Activated CD8-positive, alpha-beta memory T cell treated with anti-CD3 and anti-CD28 coated beads, Interleukin-2, amount 10 ng/mL, durations not matched to agents 7 days and 5 days (primary cell): Measurements from ENCODE around the gene HNRNPLL. TPM values are rescaled to one million over a fixed set of nuclear protein-coding genes. Genes with fewer than 3 reads are reported as not detected.
A peak's percentile ranks its signal among the peaks of the same experiment; 100 is the strongest.

Experiments
- ATAC-seq: fragments of 150-1000 bp; cut with Tn5 transposase; one replicate; pipeline ENCODE4 v1.10.0; 2021; ENCODE audit warnings: moderate library complexity
- CTCF ChIA-PET: fragments of 350-600 bp; sonication (Branson Sonifier 250); formaldehyde crosslinking; loops from one replicate; lab custom pipeline; 2021; ENCODE audit warnings: antibody characterized with exemption; lab: Charles Lee
- DNase-seq: peaks from one replicate; pipeline ENCODE4 v3.0.0-alpha.2; 2020
- H3K27ac Mint-ChIP-seq: one replicate; pipeline ENCODE4 v1.8.0; 2021; ENCODE audit warnings: mild to moderate bottlenecking, mixed read lengths
- H3K27me3 Mint-ChIP-seq: one replicate; pipeline ENCODE4 v1.8.0; 2021; ENCODE audit warnings: mixed read lengths
- H3K36me3 Mint-ChIP-seq: one replicate; pipeline ENCODE4 v1.8.0; 2021; ENCODE audit warnings: mild to moderate bottlenecking, mixed read lengths
- H3K4me1 Mint-ChIP-seq: one replicate; pipeline ENCODE4 v1.8.0; 2021; ENCODE audit warnings: mixed read lengths
- H3K4me3 Mint-ChIP-seq: one replicate; pipeline ENCODE4 v1.8.0; 2021; ENCODE audit warnings: mild to moderate bottlenecking, moderate library complexity, mixed read lengths
- H3K9me3 Mint-ChIP-seq: one replicate; pipeline ENCODE4 v1.8.0; 2022; ENCODE audit warnings: low read depth, mixed read lengths
- total RNA-seq, 2 experiments: library from RNA; stranded (reverse); gene quantifications; one replicate each; pipeline ENCODE4 v1.2.3, GENCODE V29; 2021

HNRNPLL gene
- total RNA-seq, 2 experiments from 2014 or later: 88.8 to 106 TPM

- peaks cover 4% of the 10 kb centered on the region for H3K9me3 Mint-ChIP-seq
- H3K27me3 Mint-ChIP-seq: no peaks in the 10 kb centered on the region
- DNase-seq (no peak), ATAC-seq (no peak)
- H3K4me1 Mint-ChIP-seq: peaks cover 36% of the 10 kb centered on the region
- H3K36me3 Mint-ChIP-seq: peaks cover 12% of the 10 kb centered on the region
- peak overlapping the region; percentile 42 for H3K27ac Mint-ChIP-seq
- no peak overlapping the region for H3K4me3 Mint-ChIP-seq
- CTCF ChIA-PET: interaction anchor here (1.4 to 1.5 kb wide), 2 partner anchors 15 to 30 kb away, joined by 3 to 7 read pairs; partner anchors contain the start of gene HNRNPLL
Measured at GRCh38 chr2:38633895-38634294, 31.2 kb upstream of the HNRNPLL start.

- Mint-ChIP-seq H3K27me3 (no peaks in the 10 kb centered on the region), H3K9me3 (peaks cover 4% of the 10 kb centered on the region), H3K36me3 (peaks cover 12% of the 10 kb centered on the region), H3K27ac (no peak overlapping the region), H3K4me3 (no peak overlapping the region), H3K4me1 (peaks cover 32% of the 10 kb centered on the region)
- no peak for DNase-seq
- no peak for ATAC-seq
- CTCF ChIA-PET: interaction anchor here (1.1 kb wide), 1 partner anchor 28 kb away, joined by 3 read pairs; no protein-coding TSS in a partner anchor
Measured at GRCh38 chr2:38632980-38633379, 30.3 kb upstream of the HNRNPLL start.

GRCh38 chr2:38631976-38632375, 29.2 kb upstream of the HNRNPLL start:
- Mint-ChIP-seq H3K4me1 (peaks cover 36% of the 10 kb centered on the region), H3K9me3 (peaks cover 3% of the 10 kb centered on the region), H3K36me3 (peaks cover 14% of the 10 kb centered on the region), H3K27me3 (no peaks in the 10 kb centered on the region), H3K4me3 (no peak overlapping the region), H3K27ac (no peak overlapping the region)
- CTCF ChIA-PET: no interaction called here
- ATAC-seq: no peak
- no peak for DNase-seq

- Mint-ChIP-seq H3K4me3 (no peak overlapping the region), H3K27me3 (no peaks in the 10 kb centered on the region), H3K36me3 (peaks cover 9% of the 10 kb centered on the region), H3K27ac (no peak overlapping the region), H3K4me1 (peaks cover 38% of the 10 kb centered on the region), H3K9me3 (no peaks in the 10 kb centered on the region)
- DNase-seq: no peak
- CTCF ChIA-PET: interaction anchor here (1.1 kb wide), 1 partner anchor 36 kb away, joined by 3 read pairs; the partner anchor contains the start of gene GALM
- no peak for ATAC-seq
Measured at GRCh38 chr2:38629684-38630083, 27.0 kb upstream of the HNRNPLL start.

- Mint-ChIP-seq H3K9me3 (no peaks in the 10 kb centered on the region), H3K36me3 (peaks cover 10% of the 10 kb centered on the region), H3K27me3 (no peaks in the 10 kb centered on the region), H3K4me1 (peaks cover 27% of the 10 kb centered on the region), H3K27ac (no peak overlapping the region), H3K4me3 (no peak overlapping the region)
- no peak for DNase-seq
- CTCF ChIA-PET: interaction anchor here (0.9 to 3.4 kb wide), 8 partner anchors 11 to 46 kb away, joined by 3 to 23 read pairs (median 4); partner anchors contain the start of gene HNRNPLL
- ATAC-seq: no peak
Measured at GRCh38 chr2:38627391-38627790, 24.7 kb upstream of the HNRNPLL start.

GRCh38 chr2:38626326-38627035, 23.8 kb upstream of the HNRNPLL start:
- ATAC-seq (peak; percentile 82), DNase-seq (peak; percentile 78)

GRCh38 chr2:38622210-38622609, 19.5 kb upstream of the HNRNPLL start:
- peaks cover 30% of the 10 kb centered on the region for H3K4me1 Mint-ChIP-seq
- no peak overlapping the region for H3K4me3 Mint-ChIP-seq
- DNase-seq: no peak
- no peaks in the 10 kb centered on the region for H3K27me3 Mint-ChIP-seq
- H3K27ac Mint-ChIP-seq: no peak overlapping the region
- CTCF ChIA-PET: no interaction called here
- ATAC-seq: no peak
- H3K9me3 Mint-ChIP-seq: no peaks in the 10 kb centered on the region
- H3K36me3 Mint-ChIP-seq: peaks cover 1% of the 10 kb centered on the region

More at GRCh38 chr2:38626326-38627035, 23.8 kb upstream of the HNRNPLL start:
- Mint-ChIP-seq H3K9me3 (no peaks in the 10 kb centered on the region), H3K4me1 (peaks cover 27% of the 10 kb centered on the region), H3K27ac (peak overlapping the region; percentile 30), H3K4me3 (no peak overlapping the region), H3K36me3 (peaks cover 10% of the 10 kb centered on the region), H3K27me3 (no peaks in the 10 kb centered on the region)
- CTCF ChIA-PET: interaction anchor here (0.9 to 3.4 kb wide), 15 partner anchors 10 to 45 kb away, joined by 3 to 23 read pairs (median 4); partner anchors contain the start of genes GALM and HNRNPLL

- H3K4me1 Mint-ChIP-seq: peaks cover 26% of the 10 kb centered on the region
- H3K36me3 Mint-ChIP-seq: peaks cover 1% of the 10 kb centered on the region
- no peak for DNase-seq
- no peak for ATAC-seq
- no peaks in the 10 kb centered on the region for H3K27me3 Mint-ChIP-seq
- H3K9me3 Mint-ChIP-seq: no peaks in the 10 kb centered on the region
- no peak overlapping the region for H3K27ac Mint-ChIP-seq
- H3K4me3 Mint-ChIP-seq: no peak overlapping the region
- CTCF ChIA-PET: interaction anchor here (1.3 kb wide), 1 partner anchor 10 kb away, joined by 5 read pairs; no protein-coding TSS in a partner anchor
Measured at GRCh38 chr2:38621018-38621417, 18.3 kb upstream of the HNRNPLL start.

GRCh38 chr2:38620282-38620977, 17.7 kb upstream of the HNRNPLL start:
- DNase-seq: no peak
- Mint-ChIP-seq H3K36me3 (peaks cover 1% of the 10 kb centered on the region), H3K27ac (no peak overlapping the region), H3K4me3 (no peak overlapping the region), H3K27me3 (no peaks in the 10 kb centered on the region), H3K4me1 (peaks cover 27% of the 10 kb centered on the region), H3K9me3 (no peaks in the 10 kb centered on the region)
- CTCF ChIA-PET: interaction anchor here (1.3 to 2.3 kb wide), 2 partner anchors 10 to 17 kb away, joined by 5 to 6 read pairs; no protein-coding TSS in a partner anchor
- no peak for ATAC-seq

- no peak for ATAC-seq
- H3K9me3 Mint-ChIP-seq: no peaks in the 10 kb centered on the region
- no peaks in the 10 kb centered on the region for H3K27me3 Mint-ChIP-seq
- H3K4me1 Mint-ChIP-seq: peaks cover 28% of the 10 kb centered on the region
- no peak overlapping the region for H3K27ac Mint-ChIP-seq
- H3K4me3 Mint-ChIP-seq: no peak overlapping the region
- no peak for DNase-seq
- H3K36me3 Mint-ChIP-seq: peaks cover 1% of the 10 kb centered on the region
- CTCF ChIA-PET: interaction anchor here (0.9 to 2.3 kb wide), 3 partner anchors 16 to 53 kb away, joined by 3 to 6 read pairs (median 6); no protein-coding TSS in a partner anchor
Measured at GRCh38 chr2:38619458-38620164, 16.9 kb upstream of the HNRNPLL start.

- H3K27ac Mint-ChIP-seq: no peak overlapping the region
- H3K4me1 Mint-ChIP-seq: peaks cover 48% of the 10 kb centered on the region
- no peaks in the 10 kb centered on the region for H3K36me3 Mint-ChIP-seq
- no peaks in the 10 kb centered on the region for H3K27me3 Mint-ChIP-seq
- H3K4me3 Mint-ChIP-seq: no peak overlapping the region
- no peak for ATAC-seq
- CTCF ChIA-PET: interaction anchor here (1.4 to 1.9 kb wide), 5 partner anchors 10 to 35 kb away, joined by 3 to 8 read pairs (median 5); partner anchors contain the start of gene HNRNPLL
- no peak for DNase-seq
- H3K9me3 Mint-ChIP-seq: no peaks in the 10 kb centered on the region
Measured at GRCh38 chr2:38617301-38617700, 14.6 kb upstream of the HNRNPLL start.

GRCh38 chr2:38615237-38615636, 12.5 kb upstream of the HNRNPLL start:
- Mint-ChIP-seq H3K27ac (no peak overlapping the region), H3K4me3 (no peak overlapping the region), H3K4me1 (peaks cover 64% of the 10 kb centered on the region), H3K9me3 (no peaks in the 10 kb centered on the region), H3K36me3 (peaks cover 4% of the 10 kb centered on the region), H3K27me3 (no peaks in the 10 kb centered on the region)
- DNase-seq (no peak), ATAC-seq (peak; percentile 57)
- CTCF ChIA-PET: interaction anchor here (1.3 to 1.9 kb wide), 3 partner anchors 11 to 38 kb away, joined by 4 to 6 read pairs (median 5); partner anchors contain the start of gene HNRNPLL

GRCh38 chr2:38613849-38614213, 11.1 kb upstream of the HNRNPLL start:
- DNase-seq: no peak
- Mint-ChIP-seq H3K4me3 (no peak overlapping the region), H3K27ac (no peak overlapping the region), H3K27me3 (no peaks in the 10 kb centered on the region), H3K9me3 (no peaks in the 10 kb centered on the region), H3K4me1 (peaks cover 70% of the 10 kb centered on the region), H3K36me3 (peaks cover 6% of the 10 kb centered on the region)
- CTCF ChIA-PET: interaction anchor here (0.6 to 3.6 kb wide), 5 partner anchors 10 to 54 kb away, joined by 3 to 20 read pairs (median 5); partner anchors contain the start of gene HNRNPLL
- no peak for ATAC-seq
